ENCODE measurements around the gene ESD. TPM values are rescaled to one million over a fixed set of nuclear protein-coding genes. Genes with fewer than 3 reads are reported as not detected.

ESD gene
- total and polyA plus RNA-seq, 2 of the 13 experiments (the other 11 are each of a cell fraction or from before 2014, with no cell fraction given) = 118 to 147 TPM

GRCh38 chr13:46782066-46782465 is 14.9 kb downstream of the ESD start:
- WGBS (ENCODE audit: low lambda C conversion rate) = 100% methylated on average over 1 of the region's 1 CpG
- ATAC-seq (no peak), DNase-seq (ENCODE audit: low spot score) (no peak), FAIRE-seq (no peak)
- POLR2A ChIA-PET = no interaction called here
- H3K36me3 ChIP-seq (replicated peaks in 1 of 2; ENCODE audit: control insufficient read depth in 1 of 2, insufficient read depth in 2 of 2, low read length in 2 of 2) = peaks cover 5 to 81% of the 10 kb centered on the region in 2 experiments
- H3K27ac ChIP-seq (ENCODE audit: extremely low read length, insufficient read depth, low read length) = no peak overlapping the region
- H3K4me1 ChIP-seq (ENCODE audit: insufficient read depth, low read length) = no peaks in the 10 kb centered on the region
- no peak overlapping the region for H3K4me3 ChIP-seq (replicated peaks in 1 of 3; ENCODE audit: insufficient read depth in 1 of 3, low read depth in 2 of 3, low read length in 3 of 3)
- no peaks in the 10 kb centered on the region; the same call in 1 of the 2 replicates for H4K20me1 ChIP-seq (ENCODE audit: insufficient read depth, low read length)
- no peaks in the 10 kb centered on the region for H3K79me2 ChIP-seq (ENCODE audit: insufficient read depth, low read length)
- intact Hi-C loops (cut with micrococcal nuclease; ENCODE audit: unreplicated experiment) (no loop called here), in situ Hi-C loops (cut with HindIII; ENCODE audit: extremely low pct_ligation_motif_present, low pct_unique_long_range_greater_than_20kb) (no loop called here)
- CTCF ChIA-PET (ENCODE audit: low intra/inter-chr PET ratio, low total read pairs) = no interaction called here
- H3K9me3 ChIP-seq (ENCODE audit: low read length) = no peaks in the 10 kb centered on the region
- no peak overlapping the region for H3K9ac ChIP-seq (ENCODE audit: insufficient read depth, low read depth, low read length)
- no peak overlapping the region for H2AFZ ChIP-seq (ENCODE audit: low read length)
- no TSS peak for BruUV-seq (replicated peaks)
- no peak overlapping the region for H3K4me2 ChIP-seq (ENCODE audit: low read depth, low read length)
- H3K27me3 ChIP-seq (ENCODE audit: control insufficient read depth in 1 of 2, insufficient read depth in 2 of 2, low read length in 2 of 2) = no peaks in the 10 kb centered on the region; a peak in 1 of 5 replicates
- TF ChIP-seq ZNF768 (CRISPR knock-in tag; IDR thresholded peaks at IDR 0.05) = no peak
- no peak for TF ChIP-seq HDAC1 (CRISPR knock-in tag; IDR thresholded peaks at IDR 0.05)
- TF ChIP-seq FOXO1 (CRISPR knock-in tag; IDR thresholded peaks at IDR 0.05) = no peak
- no peak for TF ChIP-seq FOXA1 (IDR thresholded peaks at IDR 0.05)
- no peak for TF ChIP-seq FOXA1 (CRISPR knock-in tag; IDR thresholded peaks at IDR 0.05)
- TF ChIP-seq, protein P1, sequence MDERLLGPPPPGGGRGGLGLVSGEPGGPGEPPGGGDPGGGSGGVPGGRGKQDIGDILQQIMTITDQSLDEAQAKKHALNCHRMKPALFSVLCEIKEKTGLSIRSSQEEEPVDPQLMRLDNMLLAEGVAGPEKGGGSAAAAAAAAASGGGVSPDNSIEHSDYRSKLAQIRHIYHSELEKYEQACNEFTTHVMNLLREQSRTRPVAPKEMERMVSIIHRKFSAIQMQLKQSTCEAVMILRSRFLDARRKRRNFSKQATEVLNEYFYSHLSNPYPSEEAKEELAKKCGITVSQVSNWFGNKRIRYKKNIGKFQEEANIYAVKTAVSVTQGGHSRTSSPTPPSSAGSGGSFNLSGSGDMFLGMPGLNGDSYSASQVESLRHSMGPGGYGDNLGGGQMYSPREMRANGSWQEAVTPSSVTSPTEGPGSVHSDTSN (CRISPR knock-in tag; IDR thresholded peaks at IDR 0.05) = no peak
- TF ChIP-seq TGIF2 (CRISPR knock-in tag; IDR thresholded peaks at IDR 0.05) = no peak
- TF ChIP-seq ZNF891 (CRISPR knock-in tag; IDR thresholded peaks at IDR 0.05) = no peak
- TF ChIP-seq ZBTB20 (CRISPR knock-in tag; IDR thresholded peaks at IDR 0.05; ENCODE audit: borderline replicate concordance, low read depth) = no peak
- no peak for TF ChIP-seq MYC (CRISPR knock-in tag; IDR thresholded peaks at IDR 0.05; ENCODE audit: borderline replicate concordance)
- TF ChIP-seq, protein P2, sequence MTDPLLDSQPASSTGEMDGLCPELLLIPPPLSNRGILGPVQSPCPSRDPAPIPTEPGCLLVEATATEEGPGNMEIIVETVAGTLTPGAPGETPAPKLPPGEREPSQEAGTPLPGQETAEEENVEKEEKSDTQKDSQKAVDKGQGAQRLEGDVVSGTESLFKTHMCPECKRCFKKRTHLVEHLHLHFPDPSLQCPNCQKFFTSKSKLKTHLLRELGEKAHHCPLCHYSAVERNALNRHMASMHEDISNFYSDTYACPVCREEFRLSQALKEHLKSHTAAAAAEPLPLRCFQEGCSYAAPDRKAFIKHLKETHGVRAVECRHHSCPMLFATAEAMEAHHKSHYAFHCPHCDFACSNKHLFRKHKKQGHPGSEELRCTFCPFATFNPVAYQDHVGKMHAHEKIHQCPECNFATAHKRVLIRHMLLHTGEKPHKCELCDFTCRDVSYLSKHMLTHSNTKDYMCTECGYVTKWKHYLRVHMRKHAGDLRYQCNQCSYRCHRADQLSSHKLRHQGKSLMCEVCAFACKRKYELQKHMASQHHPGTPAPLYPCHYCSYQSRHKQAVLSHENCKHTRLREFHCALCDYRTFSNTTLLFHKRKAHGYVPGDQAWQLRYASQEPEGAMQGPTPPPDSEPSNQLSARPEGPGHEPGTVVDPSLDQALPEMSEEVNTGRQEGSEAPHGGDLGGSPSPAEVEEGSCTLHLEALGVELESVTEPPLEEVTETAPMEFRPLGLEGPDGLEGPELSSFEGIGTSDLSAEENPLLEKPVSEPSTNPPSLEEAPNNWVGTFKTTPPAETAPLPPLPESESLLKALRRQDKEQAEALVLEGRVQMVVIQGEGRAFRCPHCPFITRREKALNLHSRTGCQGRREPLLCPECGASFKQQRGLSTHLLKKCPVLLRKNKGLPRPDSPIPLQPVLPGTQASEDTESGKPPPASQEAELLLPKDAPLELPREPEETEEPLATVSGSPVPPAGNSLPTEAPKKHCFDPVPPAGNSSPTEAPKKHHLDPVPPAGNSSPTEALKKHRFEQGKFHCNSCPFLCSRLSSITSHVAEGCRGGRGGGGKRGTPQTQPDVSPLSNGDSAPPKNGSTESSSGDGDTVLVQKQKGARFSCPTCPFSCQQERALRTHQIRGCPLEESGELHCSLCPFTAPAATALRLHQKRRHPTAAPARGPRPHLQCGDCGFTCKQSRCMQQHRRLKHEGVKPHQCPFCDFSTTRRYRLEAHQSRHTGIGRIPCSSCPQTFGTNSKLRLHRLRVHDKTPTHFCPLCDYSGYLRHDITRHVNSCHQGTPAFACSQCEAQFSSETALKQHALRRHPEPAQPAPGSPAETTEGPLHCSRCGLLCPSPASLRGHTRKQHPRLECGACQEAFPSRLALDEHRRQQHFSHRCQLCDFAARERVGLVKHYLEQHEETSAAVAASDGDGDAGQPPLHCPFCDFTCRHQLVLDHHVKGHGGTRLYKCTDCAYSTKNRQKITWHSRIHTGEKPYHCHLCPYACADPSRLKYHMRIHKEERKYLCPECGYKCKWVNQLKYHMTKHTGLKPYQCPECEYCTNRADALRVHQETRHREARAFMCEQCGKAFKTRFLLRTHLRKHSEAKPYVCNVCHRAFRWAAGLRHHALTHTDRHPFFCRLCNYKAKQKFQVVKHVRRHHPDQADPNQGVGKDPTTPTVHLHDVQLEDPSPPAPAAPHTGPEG (CRISPR knock-in tag; IDR thresholded peaks at IDR 0.05) = no peak
- TF ChIP-seq ZNF143 (CRISPR knock-in tag; IDR thresholded peaks at IDR 0.05) = no peak
- no peak for TF ChIP-seq MLXIP (CRISPR knock-in tag; IDR thresholded peaks at IDR 0.05; ENCODE audit: borderline replicate concordance)
- TF ChIP-seq NR2F6 (IDR thresholded peaks at IDR 0.05) = no peak
- no peak for TF ChIP-seq NR2F6 (CRISPR knock-in tag; IDR thresholded peaks at IDR 0.05)
- TF ChIP-seq ZFAT (CRISPR knock-in tag; conservative IDR thresholded peaks at IDR 0.05) = no peak
- no peak for TF ChIP-seq ZNF282 (IDR thresholded peaks at IDR 0.05; ENCODE audit: partially characterized antibody)
- no peak for TF ChIP-seq IRF1 (CRISPR knock-in tag; IDR thresholded peaks at IDR 0.05; ENCODE audit: low read depth)
